Measurements from ENCODE around the gene NDUFA13.

NDUFA13 gene

GRCh38 chr19:19559931-19560330 lies 43.9 kb downstream of the NDUFA13 start:
- WGBS, 2 experiments: 87 to 91% methylated on average over 4 of the region's 4 CpGs
- Histone ChIP-seq H3K36me3 (ENCODE audit: control insufficient read depth, insufficient read depth, low read length) (no peaks in the 10 kb centered on the region), H3K4me1 (ENCODE audit: control insufficient read depth, insufficient read depth, low read length) (no peaks in the 10 kb centered on the region), H3K9me3 (ENCODE audit: control insufficient read depth, low read length) (no peaks in the 10 kb centered on the region), H3K27ac (ENCODE audit: insufficient read depth, low read depth, low read length, poor library complexity, severe bottlenecking) (no peak overlapping the region), H3K27me3 (ENCODE audit: control insufficient read depth, insufficient read depth, low read length, poor library complexity, severe bottlenecking) (no peaks in the 10 kb centered on the region), H3K4me3 (ENCODE audit: insufficient read depth, low read depth, low read length) (no peak overlapping the region)

DNA sequence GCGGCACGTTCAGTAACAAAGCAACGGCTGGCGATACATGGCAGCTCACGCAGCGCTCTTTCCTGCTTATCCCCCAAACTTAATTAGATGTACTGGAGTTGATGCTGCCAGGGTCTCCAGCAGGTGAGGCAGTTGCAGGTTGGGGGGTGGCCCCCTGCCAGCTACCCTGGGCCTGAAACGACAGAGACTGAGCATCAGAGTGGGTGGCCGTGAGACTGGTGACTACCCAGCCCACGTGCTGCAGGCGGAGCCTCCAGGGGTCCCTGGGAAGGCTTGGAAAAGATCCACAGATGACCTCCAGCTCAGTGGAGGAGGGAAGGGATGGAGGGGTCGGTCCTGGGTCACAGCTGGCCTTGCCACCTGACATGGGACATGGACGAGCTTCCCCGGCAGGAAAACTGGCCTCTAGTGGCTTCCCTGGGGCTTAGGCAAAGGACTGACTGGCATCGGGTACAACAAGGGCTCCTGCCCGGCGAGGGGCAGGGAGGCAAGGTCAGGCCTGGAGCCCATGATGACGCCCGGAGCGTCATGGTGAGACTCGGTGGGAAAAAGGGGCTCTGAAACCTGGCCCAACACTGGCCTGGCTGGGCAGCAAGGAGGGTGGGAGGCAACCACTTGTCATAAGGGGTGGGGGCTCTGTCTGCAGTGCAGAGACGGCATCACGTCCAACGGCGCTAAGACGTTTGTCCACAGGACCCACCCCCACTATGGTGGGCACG lies 46.1 kb downstream of the NDUFA13 start:
- H3K36me3 ChIP-seq (ENCODE audit: control insufficient read depth, insufficient read depth, low read length): no peaks in the 10 kb centered on the region
- H3K4me3 ChIP-seq (ENCODE audit: insufficient read depth, low read depth, low read length): no peak overlapping the region
- H3K9me3 ChIP-seq (ENCODE audit: control insufficient read depth, low read length): no peaks in the 10 kb centered on the region
- H3K4me1 ChIP-seq (ENCODE audit: control insufficient read depth, insufficient read depth, low read length): no peaks in the 10 kb centered on the region
- H3K27ac ChIP-seq (ENCODE audit: insufficient read depth, low read depth, low read length, poor library complexity, severe bottlenecking): no peak overlapping the region
- 92 to 93% methylated on average over 26 of the region's 26 CpGs for WGBS, 2 experiments
- H3K27me3 ChIP-seq (ENCODE audit: control insufficient read depth, insufficient read depth, low read length, poor library complexity, severe bottlenecking): no peaks in the 10 kb centered on the region

- no peaks in the 10 kb centered on the region for H3K9me3 ChIP-seq (ENCODE audit: control insufficient read depth, low read length)
- 87 to 89% methylated on average over 17 of the region's 17 CpGs for WGBS, 2 experiments
- no peaks in the 10 kb centered on the region for H3K27me3 ChIP-seq (ENCODE audit: control insufficient read depth, insufficient read depth, low read length, poor library complexity, severe bottlenecking)
- no peak overlapping the region for H3K4me3 ChIP-seq (ENCODE audit: insufficient read depth, low read depth, low read length)
- no peaks in the 10 kb centered on the region for H3K36me3 ChIP-seq (ENCODE audit: control insufficient read depth, insufficient read depth, low read length)
- H3K4me1 ChIP-seq (ENCODE audit: control insufficient read depth, insufficient read depth, low read length): no peaks in the 10 kb centered on the region
- H3K27ac ChIP-seq (ENCODE audit: insufficient read depth, low read depth, low read length, poor library complexity, severe bottlenecking): no peak overlapping the region
These were observed 46.8 kb downstream of the NDUFA13 start for GRCh38 chr19:19562665-19563347.

DNA sequence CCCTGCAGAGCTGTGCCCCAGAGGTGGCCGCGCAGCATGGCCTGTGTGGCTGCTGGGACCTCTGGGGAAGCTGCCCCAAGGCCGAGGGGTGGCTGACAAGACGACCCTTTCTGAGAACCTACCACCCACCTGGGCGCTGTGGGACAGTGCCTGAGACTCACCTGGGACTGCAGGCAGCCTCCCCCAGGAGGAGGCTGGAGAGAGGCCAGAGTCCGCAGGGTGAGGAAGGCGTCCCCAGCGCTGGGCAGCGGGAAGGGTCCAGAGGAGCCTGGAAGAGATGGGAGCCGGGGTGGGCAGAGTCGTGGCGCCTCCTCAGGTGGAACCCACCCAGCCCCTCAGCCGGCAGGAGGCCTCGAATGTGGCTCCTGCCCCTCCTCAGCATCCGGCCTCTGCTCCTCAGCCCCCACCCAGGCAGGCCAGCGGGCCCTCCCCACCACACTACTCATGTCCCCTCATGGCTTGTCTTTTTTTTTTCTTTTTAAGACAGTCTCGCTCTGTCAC lies 47.4 kb downstream of the NDUFA13 start:
- no peaks in the 10 kb centered on the region for H3K27me3 ChIP-seq (ENCODE audit: control insufficient read depth, insufficient read depth, low read length, poor library complexity, severe bottlenecking)
- no peaks in the 10 kb centered on the region for H3K9me3 ChIP-seq (ENCODE audit: control insufficient read depth, low read length)
- H3K4me3 ChIP-seq (ENCODE audit: insufficient read depth, low read depth, low read length): no peak overlapping the region
- no peaks in the 10 kb centered on the region for H3K36me3 ChIP-seq (ENCODE audit: control insufficient read depth, insufficient read depth, low read length)
- 93 to 94% methylated on average over 17 of the region's 17 CpGs for WGBS, 2 experiments
- H3K27ac ChIP-seq (ENCODE audit: insufficient read depth, low read depth, low read length, poor library complexity, severe bottlenecking): no peak overlapping the region
- no peaks in the 10 kb centered on the region for H3K4me1 ChIP-seq (ENCODE audit: control insufficient read depth, insufficient read depth, low read length)

DNA sequence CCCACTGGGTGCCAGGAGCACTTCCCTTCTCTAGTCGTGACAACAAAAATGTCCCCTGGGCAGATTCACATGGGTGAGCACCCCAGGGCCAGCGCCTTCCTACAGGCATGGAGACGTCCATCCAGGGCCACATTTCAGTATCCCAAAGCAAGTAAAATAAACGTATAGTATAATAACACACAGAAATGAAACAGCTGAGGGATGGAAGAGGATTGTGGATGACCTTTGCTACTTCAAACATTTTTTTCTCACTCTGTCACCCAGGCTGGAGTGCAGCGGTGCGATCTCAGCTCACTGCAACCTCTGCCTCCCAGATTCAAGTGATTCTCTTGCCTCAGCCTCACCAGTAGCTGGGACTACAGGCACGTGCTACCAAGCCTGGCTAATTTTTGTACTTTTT lies 50.3 kb downstream of the NDUFA13 start:
- H3K27me3 ChIP-seq (ENCODE audit: control insufficient read depth, insufficient read depth, low read length, poor library complexity, severe bottlenecking): no peaks in the 10 kb centered on the region
- H3K4me1 ChIP-seq (ENCODE audit: control insufficient read depth, insufficient read depth, low read length): no peaks in the 10 kb centered on the region
- WGBS, 2 experiments: 90% methylated on average over 6 to 7 of the region's 7 CpGs
- H3K36me3 ChIP-seq (ENCODE audit: control insufficient read depth, insufficient read depth, low read length): peaks cover 4% of the 10 kb centered on the region
- no peak overlapping the region for H3K27ac ChIP-seq (ENCODE audit: insufficient read depth, low read depth, low read length, poor library complexity, severe bottlenecking)
- H3K4me3 ChIP-seq (ENCODE audit: insufficient read depth, low read depth, low read length): no peak overlapping the region
- no peaks in the 10 kb centered on the region for H3K9me3 ChIP-seq (ENCODE audit: control insufficient read depth, low read length)

- Histone ChIP-seq H3K4me1 (ENCODE audit: control insufficient read depth, insufficient read depth, low read length) (no peaks in the 10 kb centered on the region), H3K27me3 (ENCODE audit: control insufficient read depth, insufficient read depth, low read length, poor library complexity, severe bottlenecking) (no peaks in the 10 kb centered on the region), H3K27ac (ENCODE audit: insufficient read depth, low read depth, low read length, poor library complexity, severe bottlenecking) (no peak overlapping the region), H3K4me3 (ENCODE audit: insufficient read depth, low read depth, low read length) (no peak overlapping the region), H3K9me3 (ENCODE audit: control insufficient read depth, low read length) (no peaks in the 10 kb centered on the region), H3K36me3 (ENCODE audit: control insufficient read depth, insufficient read depth, low read length) (peaks cover 4% of the 10 kb centered on the region)
- WGBS, 2 experiments: 92 to 93% methylated on average over 3 of the region's 3 CpGs
These were observed 51.4 kb downstream of the NDUFA13 start for GRCh38 chr19:19567391-19567790.

- H3K27ac ChIP-seq (ENCODE audit: insufficient read depth, low read depth, low read length, poor library complexity, severe bottlenecking): no peak overlapping the region
- H3K4me1 ChIP-seq (ENCODE audit: control insufficient read depth, insufficient read depth, low read length): no peaks in the 10 kb centered on the region
- H3K36me3 ChIP-seq (ENCODE audit: control insufficient read depth, insufficient read depth, low read length): peaks cover 4% of the 10 kb centered on the region
- H3K4me3 ChIP-seq (ENCODE audit: insufficient read depth, low read depth, low read length): no peak overlapping the region
- WGBS, 2 experiments: 95 to 97% methylated on average over 24 of the region's 25 CpGs
- H3K27me3 ChIP-seq (ENCODE audit: control insufficient read depth, insufficient read depth, low read length, poor library complexity, severe bottlenecking): no peaks in the 10 kb centered on the region
- H3K9me3 ChIP-seq (ENCODE audit: control insufficient read depth, low read length): no peaks in the 10 kb centered on the region
These were observed 53.1 kb downstream of the NDUFA13 start for GRCh38 chr19:19568802-19569756.

DNA sequence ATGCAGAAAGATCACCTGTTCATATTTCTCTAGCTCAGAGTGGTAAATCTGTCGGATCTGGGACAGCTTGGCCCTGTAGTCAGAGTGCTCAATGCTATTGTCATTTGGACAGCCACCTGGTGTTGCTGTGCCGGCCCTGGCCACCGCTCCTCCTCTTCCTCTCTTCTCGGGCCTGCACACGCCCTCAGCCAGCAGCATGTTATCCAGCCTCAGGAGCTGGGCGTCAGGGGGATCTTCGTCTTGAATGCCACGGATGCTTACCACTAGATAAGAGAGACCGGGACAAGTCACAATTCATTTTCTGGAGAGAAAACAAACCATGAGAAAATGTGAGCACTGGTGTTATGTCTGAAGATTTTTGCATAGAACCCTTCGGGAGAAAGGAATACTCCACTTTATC lies 54.5 kb downstream of the NDUFA13 start:
- 84 to 85% methylated on average over 10 of the region's 10 CpGs for WGBS, 2 experiments

DNA sequence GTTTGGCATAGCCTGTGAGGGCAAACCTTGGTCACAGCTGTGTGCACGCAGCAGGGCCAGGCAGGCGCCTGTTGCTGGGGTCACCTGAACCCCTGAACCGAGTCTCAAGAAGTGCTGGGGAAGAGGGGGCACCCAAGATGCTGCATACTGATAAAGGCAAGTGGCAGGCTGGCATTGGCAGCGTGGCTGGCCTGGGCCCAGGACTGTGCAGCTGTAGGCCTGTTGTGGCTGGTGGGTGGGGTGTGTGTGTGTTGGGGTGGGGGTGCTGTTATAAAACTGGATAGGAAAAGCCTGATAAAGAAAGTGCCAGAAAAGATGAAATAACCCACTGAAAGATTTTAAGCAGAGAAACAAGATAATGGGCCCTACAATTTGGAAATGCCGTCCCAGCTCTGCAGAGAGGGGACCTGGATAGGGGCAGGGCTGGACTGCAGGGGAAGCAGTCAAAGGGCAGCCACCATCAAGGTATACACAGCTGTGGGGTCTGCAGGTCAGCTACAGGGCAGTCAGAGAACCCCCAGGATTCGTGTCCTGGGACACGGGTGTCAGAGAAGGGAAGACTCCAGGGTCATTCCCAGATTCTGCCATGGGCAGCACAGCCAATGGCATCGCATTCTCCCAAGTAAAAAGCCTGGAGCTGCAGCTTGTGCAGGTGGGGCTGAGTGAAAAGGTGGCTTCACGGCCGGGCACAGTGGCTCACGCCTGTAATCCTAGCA lies 55.2 kb downstream of the NDUFA13 start:
- 94 to 95% methylated on average over 11 of the region's 11 CpGs for WGBS, 2 experiments
- no peak overlapping the region for H3K27ac ChIP-seq (ENCODE audit: insufficient read depth, low read depth, low read length, poor library complexity, severe bottlenecking)
- no peak overlapping the region for H3K4me3 ChIP-seq (ENCODE audit: insufficient read depth, low read depth, low read length)
- no peaks in the 10 kb centered on the region for H3K27me3 ChIP-seq (ENCODE audit: control insufficient read depth, insufficient read depth, low read length, poor library complexity, severe bottlenecking)
- H3K9me3 ChIP-seq (ENCODE audit: control insufficient read depth, low read length): no peaks in the 10 kb centered on the region
- H3K4me1 ChIP-seq (ENCODE audit: control insufficient read depth, insufficient read depth, low read length): peaks cover 7% of the 10 kb centered on the region
- H3K36me3 ChIP-seq (ENCODE audit: control insufficient read depth, insufficient read depth, low read length): peaks cover 4% of the 10 kb centered on the region

More for the DNA sequence above, 54.5 kb downstream of the NDUFA13 start:
- Histone ChIP-seq H3K27me3 (ENCODE audit: control insufficient read depth, insufficient read depth, low read length, poor library complexity, severe bottlenecking) (no peaks in the 10 kb centered on the region), H3K9me3 (ENCODE audit: control insufficient read depth, low read length) (no peaks in the 10 kb centered on the region), H3K27ac (ENCODE audit: insufficient read depth, low read depth, low read length, poor library complexity, severe bottlenecking) (no peak overlapping the region), H3K4me3 (ENCODE audit: insufficient read depth, low read depth, low read length) (no peak overlapping the region), H3K4me1 (ENCODE audit: control insufficient read depth, insufficient read depth, low read length) (peaks cover 3% of the 10 kb centered on the region), H3K36me3 (ENCODE audit: control insufficient read depth, insufficient read depth, low read length) (peaks cover 4% of the 10 kb centered on the region)

Measured in ectodermal cell (in vitro differentiated cells).